SK-N-SH (cell line): ENCODE measurements around the gene TBXAS1.

ENCODE experiments used
- FOSL2 ChIP-seq: IDR thresholded peaks from 2 replicates; pipeline ENCODE4 v1.4.0; 2012; ENCODE audit warnings: low read depth, mild to moderate bottlenecking, moderate library complexity, borderline replicate concordance
- GATA2 ChIP-seq: sonication (generic); formaldehyde crosslinking; IDR thresholded peaks from 2 replicates; pipeline ENCODE4 v1.5.0; 2020; ENCODE audit warnings: mild to moderate bottlenecking, missing genetic modification reagents
- MXI1 ChIP-seq: IDR thresholded peaks from 2 replicates; pipeline ENCODE4 v1.6.1; 2012; ENCODE audit warnings: mild to moderate bottlenecking, low read depth, low read length, improper control_type of control experiment
- POLR2AphosphoS5 ChIP-seq: IDR thresholded peaks from 2 replicates; pipeline ENCODE4 v1.6.1; 2012; ENCODE audit warnings: low read depth, low read length
- RAD21 ChIP-seq: IDR thresholded peaks from 2 replicates; pipeline ENCODE4 v1.6.1; 2012; ENCODE audit warnings: mild to moderate bottlenecking, low read length
- RFX5 ChIP-seq: IDR thresholded peaks from 2 replicates; pipeline ENCODE4 v1.6.1; 2012; ENCODE audit warnings: mild to moderate bottlenecking, improper control_type of control experiment, low read length
- TAF1 ChIP-seq: IDR thresholded peaks from 2 replicates; pipeline ENCODE4 v1.6.1; 2012; ENCODE audit warnings: low read depth, mild to moderate bottlenecking, low read length, moderate library complexity, borderline replicate concordance
- TCF12 ChIP-seq: IDR thresholded peaks from 2 replicates; pipeline ENCODE4 v1.4.0; 2012
- TF ChIP-seq, protein P1 (sequence below): fragments of 200-600 bp; sonication (generic); IDR thresholded peaks from 2 replicates; pipeline ENCODE4 v1.6.1; 2017; ENCODE audit warnings: antibody characterized with exemption, mild to moderate bottlenecking, moderate library complexity

DNA sequence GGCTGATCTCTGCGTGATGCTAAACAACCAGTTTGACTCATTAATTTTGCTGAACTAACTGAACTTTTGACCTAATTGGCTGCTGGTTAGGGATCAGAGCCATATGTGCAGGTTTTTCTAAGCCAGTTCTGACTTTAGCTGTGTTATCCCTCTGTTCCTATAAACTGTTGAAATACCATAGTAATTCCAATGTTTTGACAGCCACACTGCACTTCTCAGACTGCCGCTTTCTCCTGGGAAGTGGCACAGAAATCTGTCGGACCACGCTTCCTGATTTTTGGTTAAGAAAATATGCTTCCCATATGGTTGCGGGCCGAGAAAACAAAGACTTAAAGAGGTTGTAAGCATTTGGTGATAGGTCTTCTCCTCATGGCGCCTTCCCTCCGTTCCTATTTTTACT, 42.3 kb downstream of the TBXAS1 start:
- TF ChIP-seq RFX5 = no peak
- TF ChIP-seq, protein P1, sequence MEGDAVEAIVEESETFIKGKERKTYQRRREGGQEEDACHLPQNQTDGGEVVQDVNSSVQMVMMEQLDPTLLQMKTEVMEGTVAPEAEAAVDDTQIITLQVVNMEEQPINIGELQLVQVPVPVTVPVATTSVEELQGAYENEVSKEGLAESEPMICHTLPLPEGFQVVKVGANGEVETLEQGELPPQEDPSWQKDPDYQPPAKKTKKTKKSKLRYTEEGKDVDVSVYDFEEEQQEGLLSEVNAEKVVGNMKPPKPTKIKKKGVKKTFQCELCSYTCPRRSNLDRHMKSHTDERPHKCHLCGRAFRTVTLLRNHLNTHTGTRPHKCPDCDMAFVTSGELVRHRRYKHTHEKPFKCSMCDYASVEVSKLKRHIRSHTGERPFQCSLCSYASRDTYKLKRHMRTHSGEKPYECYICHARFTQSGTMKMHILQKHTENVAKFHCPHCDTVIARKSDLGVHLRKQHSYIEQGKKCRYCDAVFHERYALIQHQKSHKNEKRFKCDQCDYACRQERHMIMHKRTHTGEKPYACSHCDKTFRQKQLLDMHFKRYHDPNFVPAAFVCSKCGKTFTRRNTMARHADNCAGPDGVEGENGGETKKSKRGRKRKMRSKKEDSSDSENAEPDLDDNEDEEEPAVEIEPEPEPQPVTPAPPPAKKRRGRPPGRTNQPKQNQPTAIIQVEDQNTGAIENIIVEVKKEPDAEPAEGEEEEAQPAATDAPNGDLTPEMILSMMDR = no peak
- TF ChIP-seq POLR2AphosphoS5 = no peak
- no peak for TF ChIP-seq TAF1
- no peak for TF ChIP-seq TCF12
- TF ChIP-seq FOSL2 = no peak
- TF ChIP-seq RAD21 = no peak
- TF ChIP-seq MXI1 = no peak
- no peak for TF ChIP-seq GATA2 (CRISPR knock-in tag)
